Measurements from ENCODE around the gene ADGRG6.
"Not testable (repeated sequence)": the region's sequence is repeated elsewhere in the genome, so short reads cannot be mapped to it uniquely, and the experiment has no call there.

The ADGRG6 gene

DNA sequence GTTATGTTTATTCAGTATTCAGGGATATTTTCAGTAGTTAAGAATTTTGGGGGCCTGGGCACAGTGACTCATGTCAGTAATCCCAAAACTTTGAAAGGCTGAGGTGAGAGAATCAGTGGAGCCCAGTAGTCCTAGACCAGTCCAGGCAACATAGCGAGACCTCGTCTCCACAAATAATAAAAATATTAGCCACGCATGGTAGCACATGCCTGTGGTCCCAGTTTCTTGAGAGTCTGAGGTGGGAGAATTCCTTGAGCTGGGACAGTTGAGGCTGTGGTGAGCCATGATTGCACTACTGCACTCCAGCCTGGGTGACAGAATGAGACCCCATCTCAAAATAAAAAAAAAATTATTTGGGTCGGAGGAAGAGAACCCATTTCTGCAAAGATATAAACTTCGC is 20.3 kb downstream of the ADGRG6 start:
- no peak for DNase-seq (ENCODE audit: low spot score)

DNA sequence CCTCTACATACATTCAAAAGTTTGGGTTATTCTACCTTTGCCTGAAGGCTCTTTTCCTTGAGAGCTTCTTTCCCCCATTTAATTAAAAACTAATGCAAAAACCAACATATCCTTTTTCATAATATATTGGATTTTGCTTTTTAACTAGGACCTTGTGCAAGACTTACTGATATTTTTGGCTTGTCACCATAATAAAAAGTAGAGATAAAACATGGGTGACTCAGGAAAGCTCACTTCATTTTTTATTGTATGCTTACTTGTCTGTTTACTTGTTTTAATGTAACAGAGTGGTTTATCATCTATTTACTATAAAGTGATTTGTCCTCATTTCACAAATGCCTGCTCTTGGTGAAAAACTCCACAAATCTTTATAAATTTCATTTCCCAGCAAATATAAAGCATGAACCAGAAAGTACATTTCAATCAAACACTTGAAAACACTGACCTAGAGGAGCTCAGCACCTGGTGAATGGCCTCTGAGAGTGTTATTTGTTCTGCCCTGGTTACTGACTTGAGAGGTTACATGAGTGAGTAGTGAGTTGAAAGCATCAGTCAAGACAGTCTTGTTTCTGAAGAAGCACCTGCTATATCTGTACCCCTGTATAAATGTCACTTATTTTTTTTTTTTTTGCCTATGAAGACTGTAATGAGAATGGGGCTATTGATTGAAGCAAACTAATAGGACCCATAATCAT is 20.8 kb downstream of the ADGRG6 start:
- DNase-seq (ENCODE audit: low spot score): no peak

DNA sequence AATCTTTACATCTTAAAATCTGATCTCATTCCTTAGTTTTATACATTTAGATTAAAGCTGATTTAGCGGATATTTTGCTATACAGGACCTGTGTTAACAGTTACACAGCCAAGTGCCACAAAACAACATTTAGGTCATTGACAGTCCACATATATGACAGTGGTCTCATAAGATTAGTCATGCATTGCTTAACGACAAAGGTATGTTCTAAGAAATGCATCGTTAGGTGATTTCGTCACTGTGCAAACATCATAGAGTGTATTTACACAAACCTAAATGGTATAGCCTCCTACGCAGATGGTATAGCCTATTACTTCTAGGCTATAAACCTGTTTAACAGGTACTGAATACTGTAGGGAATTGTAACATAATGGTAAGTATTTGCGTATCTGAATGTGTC is 21.6 kb downstream of the ADGRG6 start:
- no peak for DNase-seq (ENCODE audit: low spot score)

DNA sequence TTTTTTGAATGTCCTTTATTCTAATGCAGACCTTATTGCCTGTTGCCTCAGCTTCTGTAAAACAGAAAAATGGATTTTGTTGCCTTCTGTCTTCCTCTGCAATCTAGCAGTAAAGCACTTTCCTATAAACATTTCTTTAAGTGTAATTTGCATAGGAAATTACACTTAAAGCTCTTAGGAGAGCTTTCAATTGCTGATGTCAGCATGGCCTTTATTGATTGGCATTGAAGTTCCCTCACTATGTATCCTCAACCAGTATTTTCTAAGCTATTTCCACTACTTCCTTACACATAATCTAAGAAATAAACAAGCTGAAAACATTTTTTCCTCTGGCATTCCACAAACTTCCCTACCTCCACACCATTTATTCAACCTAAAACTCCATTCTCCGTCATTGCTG is 22.3 kb downstream of the ADGRG6 start:
- no peak for DNase-seq (ENCODE audit: low spot score)

DNA sequence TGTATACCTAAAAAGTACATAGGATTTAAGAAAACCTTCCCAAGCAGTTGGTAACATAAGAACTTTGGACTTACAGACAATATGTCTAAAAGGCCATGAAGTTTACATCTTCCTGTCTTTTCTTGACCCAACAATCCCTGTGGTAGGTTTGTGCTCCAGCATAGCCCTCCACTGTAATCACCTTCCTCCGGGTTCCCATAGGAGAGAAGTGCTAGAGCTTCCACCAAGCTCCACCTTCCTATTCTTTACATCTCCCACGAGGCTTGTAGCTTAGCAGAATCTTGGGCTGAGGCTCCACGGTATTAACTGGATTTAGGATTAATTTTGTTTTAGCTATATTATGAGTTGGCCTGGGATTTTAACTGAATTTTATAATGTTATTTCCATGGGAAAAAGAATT is 23.3 kb downstream of the ADGRG6 start:
- DNase-seq (ENCODE audit: low spot score): no peak

DNA sequence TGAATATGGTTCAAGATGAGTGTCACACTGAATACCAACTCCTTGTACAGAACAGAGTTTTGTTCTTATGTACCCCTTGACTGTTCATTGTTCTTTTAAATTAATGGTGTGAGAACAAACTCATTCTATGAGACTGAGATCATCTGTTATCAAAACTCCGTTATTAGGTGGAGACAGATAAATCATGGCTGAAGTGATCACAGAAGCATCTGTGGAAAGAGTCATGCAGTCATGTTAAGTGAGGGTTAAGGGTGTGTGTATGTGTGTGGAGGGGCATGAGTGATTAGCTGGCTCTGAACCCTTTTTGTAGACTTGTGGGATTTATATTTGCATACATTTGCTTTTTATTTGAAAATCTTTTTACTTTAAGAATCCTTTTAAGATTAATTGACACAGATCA is 24.7 kb downstream of the ADGRG6 start:
- DNase-seq (ENCODE audit: low spot score): no peak

DNA sequence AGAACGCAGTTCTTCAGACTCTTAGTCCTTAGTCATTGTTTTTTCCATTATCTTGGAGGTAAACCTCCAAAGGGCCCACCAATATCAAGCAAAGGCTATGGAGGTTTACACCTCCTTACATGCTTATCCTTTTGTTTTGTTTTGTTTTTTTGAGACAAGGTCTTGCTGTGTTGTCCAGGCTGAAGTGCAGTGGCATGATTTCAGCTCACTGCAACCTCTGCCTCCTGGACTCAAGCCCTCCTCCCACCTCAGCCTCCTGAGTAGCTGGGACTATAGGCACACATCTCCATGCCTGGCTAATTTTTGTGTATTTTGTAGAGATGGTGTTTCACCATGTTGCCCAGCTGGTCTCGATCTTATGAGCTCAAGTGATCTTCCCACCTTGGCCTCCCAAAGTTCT is 26.3 kb downstream of the ADGRG6 start:
- no peak for DNase-seq (ENCODE audit: low spot score)

DNA sequence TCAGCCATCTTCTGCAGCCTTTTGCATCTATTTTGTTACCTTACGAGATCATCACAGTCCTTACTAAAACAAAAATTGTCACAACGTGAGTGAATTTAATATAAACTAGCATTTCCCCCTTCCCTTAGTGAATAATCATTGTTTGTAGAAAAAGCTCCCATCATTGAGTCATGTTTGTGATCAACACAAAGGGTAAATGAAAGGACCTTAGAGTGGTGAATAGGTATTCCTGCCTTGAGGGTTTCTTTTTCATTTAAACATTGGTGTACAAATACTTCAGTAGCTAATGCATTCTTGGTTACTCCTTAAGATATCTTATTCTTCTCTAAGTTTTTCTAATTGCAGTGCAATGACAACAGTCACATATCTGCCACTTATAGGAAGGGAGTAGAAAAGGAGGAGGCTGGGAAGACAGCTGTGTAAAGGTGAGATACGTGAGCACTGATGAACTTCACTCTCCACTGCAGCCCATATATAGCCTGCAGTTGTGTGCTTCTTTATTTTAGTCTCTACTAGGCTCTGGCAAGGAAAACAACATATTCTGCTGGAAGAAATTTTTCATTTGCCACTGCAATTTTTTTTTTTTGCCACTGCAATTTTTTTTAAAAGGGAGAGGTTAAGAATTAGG is 27.8 kb downstream of the ADGRG6 start:
- DNase-seq (ENCODE audit: low spot score): no peak

DNA sequence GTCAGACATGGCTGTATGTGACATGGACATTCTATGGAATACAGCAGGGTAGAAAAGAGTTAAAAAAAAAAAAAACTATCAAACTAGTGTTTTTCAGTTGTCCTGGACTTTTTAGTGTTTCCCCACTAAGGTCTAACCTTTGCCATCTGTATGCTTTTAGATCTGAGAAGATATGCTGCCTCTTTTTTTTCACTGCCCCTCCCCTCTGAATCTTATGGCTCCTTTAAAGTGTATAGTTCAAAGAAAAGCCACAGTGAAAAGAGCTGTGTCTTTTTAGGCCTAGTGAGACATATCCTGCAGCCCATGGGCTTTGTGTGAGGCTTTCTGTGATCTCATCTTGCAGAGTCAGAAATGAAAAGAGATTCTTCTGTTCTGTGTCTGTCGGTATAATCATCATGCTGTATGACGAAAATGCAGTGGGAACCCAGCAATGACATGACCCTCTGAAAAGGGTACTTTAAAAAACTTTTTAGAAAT is 29.3 kb downstream of the ADGRG6 start:
- no peak for DNase-seq (ENCODE audit: low spot score)

DNA sequence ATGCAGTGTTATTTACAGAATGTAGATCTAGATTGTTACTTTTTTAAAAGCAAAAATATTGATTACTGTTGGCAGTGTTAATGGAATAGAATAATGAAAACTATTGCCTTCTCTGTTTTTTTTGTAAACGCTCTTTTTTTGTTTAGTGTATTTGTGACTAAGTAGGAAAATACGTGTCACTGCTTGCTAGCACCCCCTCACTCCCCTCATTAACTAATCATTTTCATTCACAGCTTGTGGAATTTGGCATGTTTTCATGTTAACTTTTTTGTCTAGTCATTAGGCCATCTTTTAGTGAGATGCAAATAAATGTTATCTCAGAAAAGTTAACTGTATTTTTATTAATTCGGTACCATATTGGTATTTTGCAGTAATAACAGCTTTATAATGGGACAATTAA is 29.8 kb downstream of the ADGRG6 start:
- no peak for DNase-seq (ENCODE audit: low spot score)

DNA sequence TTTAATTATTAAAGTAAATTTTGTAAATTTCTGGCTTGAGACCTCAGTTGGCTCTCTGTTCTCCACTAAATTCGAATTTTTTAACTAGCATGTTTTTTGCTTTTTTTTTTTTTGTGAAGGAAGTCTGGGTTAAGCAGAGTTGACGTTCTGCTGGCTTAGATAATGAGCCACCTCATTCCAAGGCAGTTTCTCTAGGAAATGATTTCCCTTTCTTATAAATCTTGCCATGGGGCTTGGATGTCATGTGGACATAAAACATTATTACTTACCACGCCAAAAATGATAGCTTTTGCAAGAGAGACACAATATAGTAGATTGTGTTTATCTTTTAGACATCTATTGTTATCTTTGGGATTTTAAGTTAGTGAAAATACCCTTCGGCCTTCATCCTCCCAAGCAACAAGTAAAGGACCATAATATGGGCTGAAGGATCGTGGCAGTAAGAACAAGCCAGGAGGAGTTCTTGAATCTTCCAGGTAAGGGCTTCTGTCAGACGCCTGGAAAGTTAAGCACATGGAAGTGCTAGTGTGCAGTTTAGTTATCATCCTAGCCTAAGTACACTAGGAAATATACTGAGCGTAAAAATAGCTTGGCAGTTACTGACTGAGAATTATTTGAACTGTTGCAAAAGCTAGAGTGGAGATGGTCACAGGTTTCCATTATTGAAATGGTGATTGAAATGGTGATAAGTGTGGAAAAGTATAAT is 30.7 kb downstream of the ADGRG6 start:
- no peak for DNase-seq (ENCODE audit: low spot score)

DNA sequence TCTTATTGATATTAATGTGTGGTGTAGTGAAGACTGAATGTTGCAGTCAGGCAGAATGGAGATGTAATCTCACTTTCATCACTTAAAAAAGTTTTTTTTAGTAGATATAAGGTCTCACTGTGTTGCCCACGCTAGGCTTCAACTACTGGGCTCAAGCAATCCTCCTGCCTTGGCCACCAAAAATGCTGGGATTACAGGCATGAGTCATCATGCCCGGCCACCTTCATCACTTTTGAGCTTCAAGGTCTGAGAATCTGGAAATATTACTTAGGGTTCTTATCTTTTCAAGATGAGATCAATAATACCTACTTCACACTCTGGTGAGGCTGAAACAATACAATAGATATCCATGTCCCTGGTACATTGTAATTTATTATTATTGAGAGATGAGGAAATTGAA is 31.6 kb downstream of the ADGRG6 start:
- DNase-seq (ENCODE audit: low spot score): no peak

DNA sequence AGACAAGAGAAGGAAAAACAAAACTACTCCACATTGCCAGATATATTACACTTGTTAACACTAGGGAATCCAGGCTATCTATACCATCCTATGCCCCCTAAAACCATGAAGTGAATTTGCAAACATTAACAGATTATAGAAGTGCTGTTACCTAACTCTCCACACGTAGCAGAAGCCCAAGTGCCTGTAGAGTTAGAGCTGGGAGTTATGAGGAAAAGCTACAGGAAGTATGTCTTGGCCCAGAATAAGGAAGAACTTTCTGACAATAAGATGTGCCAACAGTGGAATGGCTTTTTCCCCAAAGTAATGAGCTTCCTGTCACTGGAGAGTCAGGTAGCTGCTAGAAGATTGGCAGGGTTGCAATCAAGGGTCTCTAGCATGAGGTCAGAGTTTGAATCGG is 32.5 kb downstream of the ADGRG6 start:
- DNase-seq (ENCODE audit: low spot score): no peak

DNA sequence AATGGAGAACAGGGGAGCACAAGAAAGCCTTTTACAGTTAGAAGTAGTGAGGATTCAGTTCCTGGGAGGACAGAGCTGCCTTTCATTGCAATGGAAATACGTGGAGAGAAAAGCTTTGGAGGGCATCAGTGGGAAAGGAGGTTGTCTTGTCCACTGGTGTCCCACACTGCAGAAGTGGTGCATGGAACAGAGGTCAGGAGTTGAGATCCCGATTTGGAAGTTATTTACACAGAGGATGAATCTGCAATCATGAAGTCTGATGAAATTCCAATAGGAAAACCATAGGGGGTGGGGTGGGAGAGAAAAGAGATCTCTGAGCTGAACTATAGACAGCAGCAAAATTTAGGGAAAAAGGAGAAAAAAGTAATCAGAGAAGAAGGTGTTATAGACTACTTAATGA is 33.6 kb downstream of the ADGRG6 start:
- DNase-seq (ENCODE audit: low spot score): no peak

DNA sequence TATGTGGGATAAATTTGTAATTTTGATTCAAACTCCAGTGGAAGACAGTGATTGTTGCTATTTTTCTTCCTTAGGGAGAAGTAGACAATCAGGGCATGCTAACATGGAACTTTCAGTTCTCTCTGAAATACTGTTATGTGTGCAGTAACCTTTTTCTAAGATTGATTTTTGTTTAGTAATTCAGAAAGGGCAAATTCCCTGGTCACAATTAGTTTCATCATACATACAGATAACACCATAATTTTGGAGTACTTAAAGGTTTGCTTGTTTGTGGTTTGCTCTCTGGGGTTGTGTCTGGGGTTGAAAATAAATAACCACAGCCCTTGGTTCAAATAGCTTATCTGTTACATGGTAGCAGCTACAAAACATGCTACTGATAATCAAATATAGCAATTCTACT is 34.4 kb downstream of the ADGRG6 start:
- no peak for DNase-seq (ENCODE audit: low spot score)

DNA sequence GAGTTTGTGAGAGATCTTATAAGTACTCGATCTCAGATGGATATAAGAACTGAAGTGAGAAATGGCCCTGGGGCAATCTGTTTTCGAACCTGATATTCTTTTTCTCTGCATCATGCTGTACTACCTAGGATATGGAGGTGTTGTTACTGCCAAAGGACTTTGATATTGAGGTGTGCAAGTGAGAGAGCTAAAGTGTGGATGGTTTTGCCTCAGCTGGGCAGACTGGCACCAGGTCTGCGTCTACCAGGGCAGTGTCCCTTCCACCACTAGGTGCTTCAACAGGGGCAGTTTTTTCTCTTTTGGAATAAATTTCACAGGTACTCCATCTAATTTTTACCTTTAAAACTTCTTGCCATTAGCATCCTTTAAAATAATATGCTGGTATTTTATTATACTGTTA is 35.0 kb downstream of the ADGRG6 start:
- no peak for DNase-seq (ENCODE audit: low spot score)

DNA sequence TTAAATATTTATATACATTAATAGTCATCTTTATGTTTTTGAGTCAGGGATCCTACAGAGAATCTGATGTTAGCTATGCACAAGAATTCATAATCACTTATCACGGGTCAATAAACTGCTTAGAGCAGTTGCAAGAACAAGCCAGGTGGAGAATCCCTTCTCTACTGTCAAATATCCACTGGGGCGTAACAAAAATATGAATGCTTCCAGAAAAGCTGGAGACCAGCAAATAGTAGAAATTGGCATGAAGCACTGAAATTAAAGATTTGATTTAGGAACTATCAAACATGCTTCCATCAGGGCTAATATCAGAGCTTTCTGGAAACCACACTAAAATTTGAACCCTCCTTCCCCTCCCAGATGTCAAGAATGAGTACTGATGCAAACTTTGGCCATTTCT is 37.3 kb downstream of the ADGRG6 start:
- no peak for DNase-seq (ENCODE audit: low spot score)

DNA sequence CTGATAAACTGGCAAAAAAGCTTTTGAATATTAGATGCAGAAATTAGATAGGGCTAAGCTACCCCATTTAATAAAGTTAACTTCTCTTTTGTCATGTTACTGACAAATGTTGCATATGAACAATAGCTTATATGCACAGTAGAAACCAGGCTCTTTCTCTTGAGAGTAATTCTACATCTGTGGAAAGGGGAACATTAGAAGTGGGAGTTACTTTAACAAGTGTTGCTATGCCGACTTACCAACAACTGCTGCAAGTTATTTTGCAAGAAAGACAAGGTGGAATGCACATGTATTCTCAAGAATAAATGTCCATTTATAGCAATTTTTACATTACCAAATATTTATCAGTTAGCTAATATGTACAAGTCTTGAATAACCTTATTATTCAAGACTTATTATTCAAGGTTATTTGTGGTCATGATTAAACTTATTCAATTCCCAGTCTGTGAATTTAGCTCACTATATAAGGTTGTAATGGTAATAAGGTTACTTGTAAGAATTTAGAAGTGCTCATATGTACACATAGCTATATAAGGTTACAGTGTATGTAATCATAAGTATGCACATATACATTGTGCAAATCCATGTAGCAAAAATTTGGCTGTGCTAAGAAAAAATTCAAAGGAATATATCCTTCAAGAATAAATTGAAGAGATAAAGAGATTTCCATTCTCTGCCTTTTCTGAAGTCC is 38.3 kb downstream of the ADGRG6 start:
- DNase-seq (ENCODE audit: low spot score): no peak

DNA sequence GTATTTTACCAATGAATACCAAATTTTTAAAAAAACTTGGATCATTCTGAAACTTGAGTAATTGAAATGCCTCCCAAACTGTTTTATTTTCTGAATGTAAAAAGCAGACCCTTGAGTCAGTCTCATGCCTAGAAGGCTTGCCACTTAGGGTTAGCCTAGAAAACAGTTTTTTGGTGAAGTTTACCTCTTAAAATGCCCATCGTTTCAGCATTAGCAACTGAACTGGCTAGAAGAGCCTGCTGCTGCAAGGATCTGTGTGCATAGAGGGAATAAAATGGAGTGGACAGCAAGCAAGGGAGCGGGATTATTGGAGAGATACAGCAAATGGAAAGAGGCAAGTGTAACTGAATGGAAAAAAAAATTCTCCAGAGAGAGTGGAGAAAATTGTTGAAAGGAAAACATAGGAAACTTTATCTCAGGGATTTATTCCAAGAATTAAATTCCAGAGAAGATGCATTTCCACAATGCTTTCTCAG is 40.1 kb downstream of the ADGRG6 start:
- no peak for DNase-seq (ENCODE audit: low spot score)

DNA sequence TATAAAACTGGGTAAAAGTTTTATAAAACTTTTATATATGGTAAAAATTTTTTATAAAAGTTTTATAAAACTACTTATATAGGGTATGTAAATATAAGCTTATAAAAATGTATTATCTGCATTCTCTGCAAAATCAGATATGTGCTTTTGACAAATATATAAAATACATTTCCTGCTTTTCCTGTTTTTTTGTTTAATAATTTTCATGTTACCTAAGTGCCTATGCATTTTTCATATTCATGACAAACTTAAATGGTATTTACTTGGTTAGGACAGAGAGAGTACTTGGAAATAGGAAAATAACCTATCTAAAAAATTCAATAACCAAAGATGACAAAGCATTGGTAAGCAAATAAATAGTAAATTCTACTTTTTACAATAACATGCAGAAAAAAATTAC is 41.2 kb downstream of the ADGRG6 start:
- DNase-seq (ENCODE audit: low spot score): no peak

DNA sequence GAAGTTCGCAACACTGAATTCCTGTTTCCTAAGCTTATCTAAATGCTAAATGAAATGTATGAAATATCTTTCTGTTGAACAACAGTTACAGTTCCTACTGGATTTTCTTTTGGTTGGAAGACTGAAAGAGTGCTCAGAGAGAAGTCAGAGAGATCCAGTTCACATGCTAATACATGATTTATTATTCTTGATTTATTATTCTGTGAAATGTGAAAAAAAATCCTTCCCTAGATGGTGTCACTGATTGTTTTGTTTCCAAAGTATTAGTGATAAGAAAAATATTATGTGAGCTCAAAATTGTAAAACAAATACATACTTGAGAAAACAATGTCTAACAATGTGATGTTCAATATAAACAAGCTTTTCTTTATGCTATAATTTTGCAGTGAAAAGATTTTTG is 42.1 kb downstream of the ADGRG6 start:
- DNase-seq (ENCODE audit: low spot score): no peak

DNA sequence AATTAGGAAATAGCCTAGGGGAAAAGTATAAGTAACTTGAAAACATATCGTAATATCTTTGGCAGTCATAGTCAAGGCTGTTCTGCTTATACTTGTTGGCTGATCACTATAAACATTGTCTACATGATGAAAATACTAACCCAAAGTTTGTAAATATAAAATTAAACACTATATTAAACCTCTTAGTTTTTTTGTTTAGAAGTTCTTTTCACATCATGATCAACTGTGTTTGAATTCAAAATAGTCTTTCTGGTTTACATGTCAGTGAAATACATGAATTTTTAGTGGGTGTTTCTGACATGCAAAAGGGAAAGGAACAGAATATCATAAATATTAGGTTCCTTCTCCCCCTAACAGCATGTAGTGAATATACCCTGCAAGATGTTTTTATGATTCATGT is 43.5 kb downstream of the ADGRG6 start:
- no peak for DNase-seq (ENCODE audit: low spot score)

DNA sequence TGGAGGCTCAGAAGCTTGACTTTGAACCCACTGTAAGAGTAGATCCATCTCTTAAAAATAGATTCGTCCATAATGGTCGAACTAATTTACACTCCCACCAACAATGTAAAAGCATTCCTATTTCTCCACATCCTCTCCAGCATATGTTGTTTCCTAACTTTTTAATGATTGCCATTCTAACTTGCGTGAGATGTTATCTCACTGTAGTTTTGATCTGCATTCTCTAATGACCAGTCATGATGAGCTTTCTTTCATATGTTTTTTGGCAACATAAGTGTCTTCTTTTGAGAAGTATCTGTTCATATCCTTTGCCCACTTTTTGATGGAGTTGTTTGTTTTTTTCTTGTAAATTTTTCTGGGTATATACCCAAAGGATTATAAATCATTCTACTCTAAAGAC is 44.4 kb downstream of the ADGRG6 start:
- DNase-seq (ENCODE audit: low spot score): not testable (repeated sequence)
